ENCODE results near the gene ZBTB8B.
"Not testable (repeated sequence)": the region's sequence is repeated elsewhere in the genome, so short reads cannot be mapped to it uniquely, and the experiment has no call there.

Gene ZBTB8B

DNA sequence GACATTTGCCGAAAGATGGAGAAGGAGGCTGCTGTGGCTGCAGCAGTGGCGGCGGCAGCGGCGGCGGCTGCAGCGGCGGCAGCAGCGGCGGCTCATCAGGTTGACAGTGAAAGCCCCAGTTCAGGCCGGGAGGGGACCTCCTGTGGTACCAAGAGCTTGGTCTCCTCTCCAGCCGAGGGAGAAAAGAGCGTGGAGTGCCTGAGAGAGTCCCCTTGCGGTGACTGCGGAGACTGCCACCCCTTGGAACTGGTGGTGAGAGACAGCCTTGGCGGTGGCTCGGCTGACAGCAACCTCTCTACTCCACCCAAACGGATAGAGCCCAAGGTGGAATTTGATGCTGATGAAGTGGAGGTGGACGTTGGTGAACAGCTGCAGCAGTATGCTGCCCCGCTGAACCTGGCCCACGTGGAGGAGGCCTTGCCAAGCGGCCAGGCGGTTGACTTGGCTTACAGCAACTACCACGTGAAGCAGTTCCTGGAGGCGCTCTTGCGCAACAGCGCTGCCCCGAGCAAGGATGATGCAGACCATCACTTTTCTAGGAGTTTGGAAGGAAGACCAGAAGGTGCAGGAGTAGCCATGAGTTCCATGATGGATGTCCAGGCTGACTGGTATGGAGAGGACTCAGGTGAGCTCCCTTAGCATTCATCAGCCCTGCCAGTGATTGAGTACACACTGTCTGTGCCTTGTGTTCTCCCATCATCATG is 6.3 kb downstream of the ZBTB8B start:
- no peak for DNase-seq

GRCh38 chr1:32471695-32472362 is 7.0 kb downstream of the ZBTB8B start:
- no peak for DNase-seq

DNA sequence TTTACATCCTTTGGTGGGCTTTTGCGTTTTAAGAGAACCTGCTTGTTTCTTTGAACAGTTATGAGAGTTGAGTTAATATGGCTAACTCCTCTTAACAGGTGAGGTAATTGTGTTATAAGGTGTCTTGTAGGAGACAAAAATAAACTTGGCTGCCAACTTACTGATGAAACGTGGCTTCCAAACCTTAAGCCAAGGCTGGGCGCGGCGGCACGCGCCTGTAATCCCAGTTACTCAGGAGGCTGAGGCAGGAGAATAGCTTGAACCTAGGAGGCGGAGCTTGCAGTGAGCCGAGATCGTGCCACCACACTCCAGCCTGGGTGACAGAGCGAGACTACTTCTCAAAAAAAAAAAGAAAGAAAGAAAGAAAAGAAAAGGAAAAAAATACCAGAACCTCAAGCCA is 8.1 kb downstream of the ZBTB8B start:
- DNase-seq = not testable (repeated sequence)

- no peak for DNase-seq
Observed at GRCh38 chr1:32474954-32475353, 10.1 kb downstream of the ZBTB8B start.

DNA sequence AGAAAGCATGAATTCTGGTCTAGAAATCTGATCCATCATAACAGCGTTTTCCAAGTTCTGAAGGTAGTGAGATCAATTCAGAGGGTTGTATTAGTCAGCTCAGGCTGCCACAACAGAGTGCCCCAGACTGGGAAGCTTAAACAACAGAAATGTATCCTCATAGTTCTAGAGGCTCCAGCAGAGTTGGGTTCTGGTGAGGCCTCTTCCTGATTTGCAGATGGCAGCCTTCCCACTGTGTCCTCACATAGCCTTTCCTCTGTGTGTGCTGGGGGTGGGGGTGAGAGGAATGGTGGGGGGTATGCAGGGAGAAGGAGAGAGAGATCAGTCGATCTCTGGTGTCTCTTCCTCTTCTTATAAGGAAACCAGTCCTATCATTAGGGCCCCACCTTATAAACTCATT is 15.1 kb downstream of the ZBTB8B start:
- no peak for DNase-seq

DNA sequence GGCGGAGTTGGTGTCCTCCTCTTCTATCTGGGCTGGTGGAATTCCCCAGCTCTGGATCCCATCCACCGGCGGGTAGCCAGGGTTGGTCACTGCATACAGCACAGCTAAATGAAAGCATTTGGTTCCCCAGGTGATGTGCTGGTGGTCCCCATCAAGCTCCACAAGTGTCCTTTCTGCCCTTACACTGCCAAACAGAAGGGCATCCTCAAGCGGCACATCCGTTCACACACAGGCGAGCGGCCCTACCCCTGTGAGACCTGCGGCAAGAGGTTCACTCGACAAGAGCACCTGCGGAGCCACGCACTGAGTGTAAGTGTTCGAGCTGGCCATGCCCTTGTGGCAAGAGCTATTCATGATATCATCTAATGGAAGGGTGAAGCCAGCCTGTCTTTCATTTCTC is 15.9 kb downstream of the ZBTB8B start:
- DNase-seq = no peak

DNA sequence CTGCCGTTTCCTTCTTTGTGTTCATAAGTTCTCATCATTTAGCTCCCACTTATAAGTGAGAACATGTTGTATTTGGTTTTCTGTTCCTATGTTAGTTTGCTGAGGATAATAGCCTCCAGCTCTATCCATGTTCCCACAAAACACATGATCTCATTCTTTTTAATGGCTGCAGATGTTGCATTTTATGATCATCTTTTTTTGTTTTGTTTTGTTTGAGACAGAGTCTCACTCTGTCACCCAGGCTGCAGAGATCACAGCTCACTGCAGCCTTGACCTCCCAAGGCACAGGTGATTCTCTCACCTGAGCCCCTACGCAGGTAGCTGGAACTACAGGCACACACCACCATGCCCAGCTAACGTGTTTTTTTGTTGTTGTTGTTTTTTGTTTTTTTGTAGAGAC is 16.9 kb downstream of the ZBTB8B start:
- not testable (repeated sequence) for DNase-seq

DNA sequence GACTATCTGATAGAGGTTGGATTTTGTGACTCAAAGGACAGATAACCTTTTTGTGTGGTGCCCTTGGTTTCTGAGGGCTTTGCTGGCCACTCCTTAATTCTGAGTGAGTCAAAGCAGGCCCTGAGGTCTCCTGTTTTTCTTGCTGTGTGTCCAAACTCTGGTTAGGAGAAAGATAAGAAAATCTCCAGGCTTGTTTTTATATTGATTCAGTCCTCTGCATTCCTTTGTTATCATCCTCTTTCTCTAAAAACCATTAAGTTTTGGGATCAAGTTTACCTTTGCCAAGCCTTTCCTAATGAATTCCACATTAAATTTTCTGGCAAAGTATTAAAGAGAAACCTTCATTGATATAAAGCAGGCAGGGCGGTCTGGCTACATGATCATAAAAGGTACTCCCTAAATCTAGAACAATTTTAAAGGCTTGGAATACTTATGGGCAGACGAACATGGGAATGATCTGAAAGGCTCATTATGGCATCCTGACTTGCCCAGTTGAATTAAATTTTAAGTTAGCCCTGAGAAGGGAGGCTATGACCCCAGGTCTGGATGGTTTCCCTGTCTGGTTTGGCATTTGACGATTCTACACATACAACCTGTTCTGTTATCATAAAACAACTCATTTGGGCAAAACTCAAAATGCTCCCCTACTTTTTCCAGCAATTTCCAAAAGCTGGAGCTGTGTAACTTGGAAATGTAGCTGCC is 20.8 kb downstream of the ZBTB8B start:
- no peak for DNase-seq

- DNase-seq = no peak
Observed at GRCh38 chr1:32486463-32487113, 21.7 kb downstream of the ZBTB8B start.

GRCh38 chr1:32487182-32487581 is 22.3 kb downstream of the ZBTB8B start:
- no peak for DNase-seq

DNA sequence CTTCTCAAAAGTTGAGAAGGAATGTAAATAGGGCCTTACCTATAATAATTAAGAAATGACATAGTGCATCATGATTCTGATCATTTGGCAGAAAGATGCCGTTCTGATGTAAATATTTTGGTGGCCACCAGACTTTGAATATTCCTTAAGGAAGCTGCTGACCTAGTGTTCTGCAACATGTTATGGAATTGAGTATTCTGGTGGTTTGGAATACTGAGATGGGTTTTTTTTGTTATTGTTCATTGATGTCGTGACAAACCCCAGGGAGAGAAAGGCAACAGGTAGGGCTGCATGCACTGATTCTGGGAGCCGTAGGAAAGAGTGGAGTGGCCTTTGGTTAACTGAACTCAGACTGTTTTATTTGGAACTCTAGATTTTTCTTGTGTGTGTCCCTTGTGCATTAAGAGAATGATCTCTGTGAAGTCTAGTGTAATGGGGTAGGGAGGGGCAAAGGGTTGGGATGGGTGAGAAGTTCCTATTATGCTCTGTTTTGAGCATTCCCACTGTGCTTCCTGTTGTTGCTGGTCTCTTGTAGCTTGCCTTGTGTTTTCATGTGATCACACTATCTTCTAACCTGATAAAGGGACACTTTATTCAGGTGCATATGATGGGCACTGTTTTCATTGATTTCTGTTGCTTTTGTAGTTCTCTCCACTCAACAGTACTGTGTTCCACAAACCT is 25.0 kb downstream of the ZBTB8B start:
- no peak for DNase-seq

DNA sequence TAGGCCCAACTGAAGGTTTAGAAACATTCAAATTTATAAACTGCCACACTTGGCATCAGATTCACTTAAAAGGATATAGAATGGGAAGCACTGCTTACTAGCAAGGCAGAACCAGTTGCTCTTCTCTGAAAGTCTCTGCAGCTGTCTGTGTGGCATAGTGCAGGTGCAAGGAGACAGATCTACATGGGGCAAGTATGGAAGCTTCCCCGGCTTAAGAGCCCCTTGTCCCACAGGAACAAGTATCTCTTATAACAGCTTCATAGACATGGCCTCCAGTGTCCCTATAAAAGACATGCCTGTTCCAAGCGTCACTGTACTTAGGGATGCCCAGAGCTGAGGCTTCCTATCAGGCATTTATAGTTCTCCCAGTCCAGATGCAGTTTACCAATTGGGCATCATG is 26.5 kb downstream of the ZBTB8B start:
- no peak for DNase-seq

GRCh38 chr1:32494196-32494595 is 29.3 kb downstream of the ZBTB8B start:
- no peak for DNase-seq

GRCh38 chr1:32494711-32495337 is 30.0 kb downstream of the ZBTB8B start:
- DNase-seq = no peak

- no peak for DNase-seq
Observed at GRCh38 chr1:32496127-32496526, 31.3 kb downstream of the ZBTB8B start.

DNA sequence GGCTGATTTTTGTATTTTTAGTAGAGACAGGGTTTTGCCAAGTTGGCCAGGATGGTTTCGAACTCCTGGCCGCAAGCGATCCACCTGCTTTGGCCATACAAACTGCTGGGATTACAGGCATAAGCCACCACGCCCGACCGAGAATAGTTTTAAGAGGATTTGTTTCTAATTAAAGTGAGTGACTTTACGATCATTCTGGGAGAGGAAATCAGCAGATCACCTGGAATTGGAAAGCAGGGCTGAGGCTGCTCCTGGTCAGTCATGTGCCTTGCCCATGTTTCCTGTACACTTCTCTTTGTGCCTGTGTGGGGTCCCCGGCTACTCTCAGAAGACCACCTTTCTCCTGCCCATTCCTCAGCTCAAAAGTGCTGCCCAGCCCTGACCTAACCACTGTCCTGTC is 33.9 kb downstream of the ZBTB8B start:
- no peak for DNase-seq

GRCh38 chr1:32500387-32501209 is 35.7 kb downstream of the ZBTB8B start:
- DNase-seq = peak; percentile 27

DNA sequence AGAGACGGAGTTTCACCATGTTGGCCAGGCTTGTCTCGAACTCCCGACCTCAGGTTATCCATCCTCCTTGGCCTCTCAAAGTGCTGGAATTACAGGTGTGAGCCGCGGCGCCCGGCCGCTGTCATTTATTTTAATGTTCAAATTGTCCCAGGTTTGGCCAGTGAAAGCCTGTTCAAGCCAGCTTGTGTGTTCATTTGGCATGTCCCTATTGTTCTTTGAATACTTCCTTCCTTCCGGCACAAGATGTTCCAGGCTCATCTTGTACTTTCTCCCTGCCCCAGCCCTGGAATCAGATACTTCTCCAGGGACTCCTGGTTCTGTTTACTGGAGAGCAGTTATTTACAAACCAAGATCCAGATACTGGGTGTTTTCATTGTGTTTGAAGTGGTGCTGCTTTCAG is 37.0 kb downstream of the ZBTB8B start:
- DNase-seq = no peak

DNA sequence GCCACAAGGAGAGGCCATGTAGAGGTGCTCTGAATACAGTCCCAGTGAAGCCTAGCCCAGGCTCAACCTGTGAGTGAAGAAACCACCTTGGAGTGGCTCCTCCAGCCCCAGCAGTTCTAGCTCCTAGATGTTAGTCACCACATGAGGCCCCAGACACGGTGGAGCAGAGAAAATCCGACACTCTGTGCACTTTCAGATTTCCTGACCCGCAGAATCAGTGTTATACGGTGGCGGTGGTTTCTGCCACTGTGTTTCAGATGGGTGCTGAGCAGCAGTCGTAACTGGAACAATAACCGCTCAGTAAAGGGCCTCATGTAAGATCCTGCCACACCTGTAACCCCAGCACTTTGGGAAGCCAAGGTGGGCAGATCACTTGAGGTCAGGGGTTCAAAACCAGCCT is 38.3 kb downstream of the ZBTB8B start:
- no peak for DNase-seq

DNA sequence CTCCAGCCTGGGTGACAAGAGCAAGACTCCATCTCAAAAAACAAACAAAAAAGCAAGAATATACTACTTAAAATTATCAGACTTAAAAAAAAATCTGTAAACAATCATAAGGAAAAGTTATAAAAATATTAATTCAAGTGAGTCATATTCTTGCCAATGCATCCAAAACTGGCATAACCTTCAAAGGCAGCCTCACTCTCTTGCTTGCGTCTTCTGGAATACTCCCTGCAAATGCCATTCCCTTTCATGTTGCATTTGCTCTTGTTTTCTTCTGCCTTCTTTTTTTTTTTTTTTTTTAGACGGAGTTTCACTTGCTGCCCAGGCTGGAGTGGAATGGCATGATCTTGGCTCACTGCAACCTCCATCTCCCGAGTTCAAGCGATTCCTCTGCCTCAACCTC is 42.1 kb downstream of the ZBTB8B start:
- DNase-seq = no peak

DNA sequence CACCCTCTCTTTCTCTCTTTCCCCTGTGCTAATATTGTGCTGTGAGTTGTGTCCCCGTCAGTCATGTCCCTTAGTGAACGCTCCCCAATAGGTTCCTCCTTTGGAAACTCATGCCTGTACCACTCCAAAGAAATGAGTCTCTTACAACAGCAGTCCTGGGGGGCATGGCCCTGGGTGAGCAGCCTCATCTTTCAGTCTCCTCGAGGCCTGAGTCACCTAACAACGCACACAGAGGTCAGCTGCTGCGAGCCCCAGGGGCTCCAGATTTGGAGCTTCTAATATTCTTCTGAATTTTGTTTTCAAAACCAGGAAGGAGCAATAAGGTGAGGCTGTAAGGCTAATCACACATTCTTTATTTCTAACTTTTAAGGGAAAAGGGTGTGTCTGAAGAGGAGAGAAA is 43.9 kb downstream of the ZBTB8B start:
- no peak for DNase-seq

GRCh38 chr1:32509939-32510338 is 45.1 kb downstream of the ZBTB8B start:
- no peak for DNase-seq
